ENCODE data around the gene PHF21A. TPM values are rescaled to one million over a fixed set of nuclear protein-coding genes. Genes with fewer than 3 reads are reported as not detected.

The PHF21A gene
- total RNA-seq, 4 donors from 2014 or later: 11.2 to 22.3 (median 15.9) TPM

DNA sequence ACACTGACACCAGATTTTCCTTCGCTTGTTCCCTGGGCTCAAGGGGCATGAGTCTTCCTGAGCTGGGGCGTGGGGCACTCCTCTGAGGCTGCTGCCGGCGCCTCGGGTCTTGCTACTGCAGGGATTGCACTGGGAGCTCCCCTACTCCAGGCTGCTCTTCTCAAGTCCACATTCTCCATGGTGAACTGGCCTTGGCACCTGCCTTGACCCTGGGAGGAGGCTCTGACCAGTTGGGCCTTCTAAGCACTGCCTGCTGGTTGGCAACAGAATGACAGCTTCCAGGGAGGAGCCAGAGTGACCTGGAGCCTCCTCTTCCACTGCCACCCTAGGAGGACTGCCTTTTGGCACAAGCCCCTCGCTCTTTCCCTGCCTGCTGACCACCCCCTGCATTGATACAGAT, 223.7 kb downstream of the PHF21A start:
- Histone ChIP-seq H3K9me3 (no peaks in the 10 kb centered on the region), H3K27me3 (peaks cover 0 to 70% (median 0%) of the 10 kb centered on the region in 4 donors), H3K4me1 (peaks cover 14 to 28% (median 16%) of the 10 kb centered on the region in 3 donors), H3K27ac (no peak overlapping the region), H3K4me3 (no peak overlapping the region), H3K36me3 (no peaks in the 10 kb centered on the region)
- intact Hi-C loops (cut with DNase I): no loop called here
- no peak for DNase-seq
- 80% methylated on average over 2 of the region's 6 CpGs; no CpG with 5 or more reads in 1 of the 2 donors for WGBS, 2 donors
- TF ChIP-seq, protein P1, sequence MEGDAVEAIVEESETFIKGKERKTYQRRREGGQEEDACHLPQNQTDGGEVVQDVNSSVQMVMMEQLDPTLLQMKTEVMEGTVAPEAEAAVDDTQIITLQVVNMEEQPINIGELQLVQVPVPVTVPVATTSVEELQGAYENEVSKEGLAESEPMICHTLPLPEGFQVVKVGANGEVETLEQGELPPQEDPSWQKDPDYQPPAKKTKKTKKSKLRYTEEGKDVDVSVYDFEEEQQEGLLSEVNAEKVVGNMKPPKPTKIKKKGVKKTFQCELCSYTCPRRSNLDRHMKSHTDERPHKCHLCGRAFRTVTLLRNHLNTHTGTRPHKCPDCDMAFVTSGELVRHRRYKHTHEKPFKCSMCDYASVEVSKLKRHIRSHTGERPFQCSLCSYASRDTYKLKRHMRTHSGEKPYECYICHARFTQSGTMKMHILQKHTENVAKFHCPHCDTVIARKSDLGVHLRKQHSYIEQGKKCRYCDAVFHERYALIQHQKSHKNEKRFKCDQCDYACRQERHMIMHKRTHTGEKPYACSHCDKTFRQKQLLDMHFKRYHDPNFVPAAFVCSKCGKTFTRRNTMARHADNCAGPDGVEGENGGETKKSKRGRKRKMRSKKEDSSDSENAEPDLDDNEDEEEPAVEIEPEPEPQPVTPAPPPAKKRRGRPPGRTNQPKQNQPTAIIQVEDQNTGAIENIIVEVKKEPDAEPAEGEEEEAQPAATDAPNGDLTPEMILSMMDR (IDR thresholded peaks at IDR 0.05): no peak
- no peak for TF ChIP-seq POLR2A (IDR thresholded peaks at IDR 0.05)

DNA sequence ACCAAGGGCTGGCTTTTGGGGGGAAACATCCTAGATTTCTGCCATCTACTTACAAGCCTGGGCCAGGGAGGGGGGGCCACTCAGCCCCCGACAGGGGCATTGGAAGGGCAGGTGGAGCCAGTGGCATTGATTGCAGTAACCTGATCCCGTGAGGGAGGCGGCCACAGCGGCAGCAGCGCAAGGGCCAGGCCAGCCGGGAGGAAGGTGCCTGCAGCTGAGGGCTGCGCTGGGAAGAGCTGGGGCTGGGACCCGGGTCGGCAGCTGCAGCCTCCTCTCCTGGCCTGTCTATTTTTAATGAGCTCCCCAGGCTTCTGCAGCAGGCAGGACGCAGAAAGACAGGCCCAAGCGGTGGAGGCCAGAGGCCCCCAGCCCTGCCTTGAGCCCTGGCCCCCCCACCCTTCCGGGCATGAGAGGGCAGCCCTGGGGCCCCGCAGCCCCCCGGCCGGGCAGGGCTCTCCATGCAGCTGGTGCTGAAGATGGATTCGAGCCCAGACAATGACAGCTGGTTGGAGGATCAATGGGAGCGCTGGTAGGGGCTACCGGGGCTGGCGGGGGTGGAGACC, 224.8 kb downstream of the PHF21A start:
- no peak for TF ChIP-seq POLR2A (IDR thresholded peaks at IDR 0.05)
- TF ChIP-seq, protein P1 (IDR thresholded peaks at IDR 0.05): no peak
- Histone ChIP-seq H3K36me3 (no peaks in the 10 kb centered on the region), H3K4me3 (no peak overlapping the region), H3K4me1 (peaks cover 14 to 28% (median 16%) of the 10 kb centered on the region in 3 donors), H3K27ac (no peak overlapping the region), H3K27me3 (peaks cover 0 to 70% (median 0%) of the 10 kb centered on the region in 4 donors), H3K9me3 (no peaks in the 10 kb centered on the region)
- DNase-seq: no peak
- 36 to 42% methylated on average over 2 to 8 of the region's 19 CpGs for WGBS, 2 donors
- intact Hi-C loops (cut with DNase I): no loop called here

GRCh38 chr11:45895553-45896259, 225.5 kb downstream of the PHF21A start:
- H3K27me3 ChIP-seq: peaks cover 0 to 65% (median 0%) of the 10 kb centered on the region in 4 donors
- H3K4me1 ChIP-seq: peaks cover 11 to 23% (median 12%) of the 10 kb centered on the region in 3 donors
- DNase-seq: no peak
- no peak for TF ChIP-seq POLR2A (IDR thresholded peaks at IDR 0.05)
- TF ChIP-seq, protein P1 (IDR thresholded peaks at IDR 0.05): no peak
- H3K27ac ChIP-seq: no peak overlapping the region
- intact Hi-C loops (cut with DNase I): no loop called here
- no peaks in the 10 kb centered on the region for H3K9me3 ChIP-seq
- WGBS, 2 donors: 87 to 90% methylated on average over 6 to 7 of the region's 8 CpGs
- H3K36me3 ChIP-seq: no peaks in the 10 kb centered on the region
- no peak overlapping the region for H3K4me3 ChIP-seq

- no peak for DNase-seq
- 80% methylated on average over 1 to 3 of the region's 6 CpGs for WGBS, 2 donors
- H3K36me3 ChIP-seq: no peaks in the 10 kb centered on the region
- TF ChIP-seq POLR2A (IDR thresholded peaks at IDR 0.05): no peak
- TF ChIP-seq, protein P1 (IDR thresholded peaks at IDR 0.05): no peak
- peaks cover 0 to 55% (median 0%) of the 10 kb centered on the region in 4 donors for H3K27me3 ChIP-seq
- intact Hi-C loops (cut with DNase I): no loop called here
- no peaks in the 10 kb centered on the region for H3K9me3 ChIP-seq
- peaks cover 7 to 13% (median 8%) of the 10 kb centered on the region in 3 donors for H3K4me1 ChIP-seq
- H3K4me3 ChIP-seq: no peak overlapping the region
- no peak overlapping the region for H3K27ac ChIP-seq
Observed at GRCh38 chr11:45894555-45895247, 226.6 kb downstream of the PHF21A start.

GRCh38 chr11:45892856-45893255, 228.4 kb downstream of the PHF21A start:
- DNase-seq: no peak
- 77 to 80% methylated on average over 4 of the region's 5 CpGs for WGBS, 2 donors
- H3K4me3 ChIP-seq: no peak overlapping the region
- no peaks in the 10 kb centered on the region for H3K9me3 ChIP-seq
- no peaks in the 10 kb centered on the region for H3K36me3 ChIP-seq
- intact Hi-C loops (cut with DNase I): no loop called here
- H3K4me1 ChIP-seq: no peaks in the 10 kb centered on the region
- no peak overlapping the region for H3K27ac ChIP-seq
- H3K27me3 ChIP-seq: peaks cover 0 to 39% (median 0%) of the 10 kb centered on the region in 4 donors
- TF ChIP-seq, protein P1 (IDR thresholded peaks at IDR 0.05): no peak
- no peak for TF ChIP-seq POLR2A (IDR thresholded peaks at IDR 0.05)
